ENCODE measurements around the gene MTMR3.

MTMR3 gene

DNA sequence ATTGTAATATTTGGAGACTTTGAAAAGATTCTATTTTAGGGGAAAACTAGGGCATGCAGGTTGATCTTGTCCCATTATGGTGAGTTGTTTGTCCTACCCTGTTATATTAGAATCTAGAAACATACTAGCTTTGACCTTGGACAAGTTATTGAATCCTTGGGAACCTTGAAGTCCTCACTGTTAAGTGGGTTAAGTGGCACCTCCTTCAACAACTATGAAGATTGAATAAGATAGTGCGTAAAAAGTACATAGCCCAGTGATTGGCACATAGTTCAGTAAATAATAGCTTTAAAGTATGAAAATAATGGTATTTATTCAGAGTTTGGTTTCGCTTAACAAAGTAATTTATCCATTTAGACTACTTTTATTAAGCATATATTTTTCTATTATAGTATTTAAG, 51.6 kb downstream of the MTMR3 start:
- H3K4me1 ChIP-seq, result peaks cover 0 to 5% (median 0%) of the 10 kb centered on the region in 10 experiments; a peak in 2 of 20 replicates
- H3K9me3 ChIP-seq (replicated peaks in 1 of 11), result peaks cover 17 to 26% (median 25%) of the 10 kb centered on the region in 11 experiments
- no peak for TF ChIP-seq Cebpa-rat (IDR thresholded peaks at IDR 0.05)
- H3K9ac ChIP-seq, result no peak overlapping the region
- no peaks in the 10 kb centered on the region for H3K27me3 ChIP-seq
- H3K4me2 ChIP-seq, result no peak overlapping the region
- no peak overlapping the region for H3K4me3 ChIP-seq
- peaks cover 5 to 96% (median 36%) of the 10 kb centered on the region in 11 experiments; a peak in 13 of 22 replicates for H4K20me1 ChIP-seq
- H3K27ac ChIP-seq, result no peak overlapping the region
- H3K36me3 ChIP-seq, result peaks cover 0 to 21% (median 11%) of the 10 kb centered on the region in 11 experiments; a peak in 16 of 22 replicates

DNA sequence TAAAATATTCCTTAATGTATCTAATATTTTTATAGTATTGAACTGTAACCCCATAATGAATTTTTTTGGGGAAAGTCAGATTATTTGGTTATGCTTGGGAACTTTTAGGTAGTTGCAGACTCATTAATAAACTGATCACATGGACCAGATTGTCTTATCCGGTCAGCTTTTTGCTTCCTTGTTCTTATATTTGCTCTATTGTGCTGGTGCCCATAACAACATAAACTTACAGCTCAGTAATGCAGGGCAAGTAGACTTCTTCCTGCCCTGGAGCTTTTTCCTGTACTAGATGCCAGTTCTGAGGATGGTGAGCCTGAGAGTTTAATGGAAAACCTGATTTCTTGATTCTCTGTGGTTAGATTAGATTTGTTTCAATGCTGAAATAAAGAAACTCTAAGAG, 53.2 kb downstream of the MTMR3 start:
- H3K4me3 ChIP-seq, result no peak overlapping the region
- no peaks in the 10 kb centered on the region for H3K27me3 ChIP-seq
- peaks cover 8 to 35% (median 26%) of the 10 kb centered on the region in 11 experiments; a peak in 19 of 22 replicates for H3K36me3 ChIP-seq
- peaks cover 32 to 42% (median 41%) of the 10 kb centered on the region in 11 experiments for H3K9me3 ChIP-seq (replicated peaks in 1 of 11)
- no peak for TF ChIP-seq Cebpa-rat (IDR thresholded peaks at IDR 0.05)
- no peak overlapping the region for H3K4me2 ChIP-seq
- H3K27ac ChIP-seq, result no peak overlapping the region
- H3K9ac ChIP-seq, result no peak overlapping the region
- peaks cover 5 to 89% (median 21%) of the 10 kb centered on the region in 11 experiments; a peak in 13 of 22 replicates for H4K20me1 ChIP-seq
- H3K4me1 ChIP-seq, result peaks cover 0 to 5% (median 0%) of the 10 kb centered on the region in 10 experiments; a peak in 2 of 20 replicates

DNA sequence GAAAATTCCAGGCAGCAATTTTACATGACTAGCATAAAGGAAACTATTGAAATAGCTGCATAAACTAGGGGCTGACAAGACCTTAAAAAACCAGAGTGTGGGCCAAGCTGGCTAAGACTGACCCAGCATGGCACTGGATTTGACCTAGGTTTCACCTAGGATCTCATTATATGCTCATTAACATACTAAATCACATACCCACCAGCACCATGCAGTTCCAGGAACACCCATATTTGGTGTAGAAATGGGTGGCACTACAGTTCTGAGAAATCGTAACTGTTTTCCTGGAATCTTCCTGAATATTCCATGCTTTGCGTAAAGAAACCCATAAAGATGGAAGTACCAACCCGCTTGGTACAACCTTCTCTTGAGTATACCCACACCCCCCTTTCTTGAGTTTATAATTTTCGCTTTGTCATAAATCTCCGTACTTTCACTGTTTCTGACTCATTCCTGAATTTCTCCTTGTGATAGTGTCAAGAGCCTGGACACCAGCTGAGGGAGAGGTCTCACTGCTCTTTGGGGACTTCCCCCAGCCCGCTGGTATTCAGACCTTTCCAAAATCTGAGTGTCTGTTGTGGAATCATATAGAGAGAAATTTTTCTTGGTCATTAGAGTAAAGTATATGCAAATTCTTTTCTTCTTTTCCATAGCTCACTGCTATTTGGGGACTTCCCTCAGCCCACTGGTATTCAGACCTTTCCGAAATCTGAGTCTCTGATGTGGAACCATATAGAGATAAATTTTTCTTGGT, 55.1 kb downstream of the MTMR3 start:
- Histone ChIP-seq H3K27me3 (no peaks in the 10 kb centered on the region), H3K4me2 (no peak overlapping the region; a peak in 1 of 22 replicates), H3K9ac (no peak overlapping the region), H3K9me3 (replicated peaks in 1 of 11) (peaks cover 49 to 59% (median 57%) of the 10 kb centered on the region in 11 experiments), H3K4me3 (no peak overlapping the region), H3K27ac (no peak overlapping the region), H3K4me1 (peaks cover 0 to 5% (median 0%) of the 10 kb centered on the region in 10 experiments; a peak in 1 of 20 replicates), H4K20me1 (peaks cover 5 to 72% (median 11%) of the 10 kb centered on the region in 11 experiments; a peak in 10 of 22 replicates), H3K36me3 (peaks cover 17 to 46% (median 32%) of the 10 kb centered on the region in 11 experiments; a peak in 21 of 22 replicates)
- TF ChIP-seq Cebpa-rat (IDR thresholded peaks at IDR 0.05), result no peak

DNA sequence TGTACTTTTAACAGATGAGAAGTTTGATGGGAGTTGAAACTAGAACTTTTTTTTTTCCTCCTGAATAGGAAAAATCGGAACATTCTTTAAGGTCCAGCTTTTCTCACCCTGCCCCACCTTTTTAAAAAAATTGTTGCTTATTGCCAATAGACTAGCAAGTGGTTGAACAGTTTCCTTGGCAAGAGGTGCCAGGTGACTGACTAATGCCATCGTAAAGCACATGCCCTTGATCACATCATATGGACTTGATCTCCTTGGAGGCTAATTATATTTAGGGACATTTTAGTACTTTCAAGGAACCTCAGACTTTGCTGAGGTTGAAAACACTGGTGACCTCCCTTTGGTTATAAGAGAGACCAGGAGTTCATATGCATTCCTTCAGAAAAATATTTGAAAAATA, 57.6 kb downstream of the MTMR3 start:
- TF ChIP-seq Cebpa-rat (IDR thresholded peaks at IDR 0.05), result no peak
- H4K20me1 ChIP-seq, result peaks cover 8 to 67% (median 16%) of the 10 kb centered on the region in 11 experiments; a peak in 19 of 22 replicates
- no peak overlapping the region for H3K9ac ChIP-seq
- H3K27me3 ChIP-seq, result no peaks in the 10 kb centered on the region
- peaks cover 0 to 5% (median 0%) of the 10 kb centered on the region in 10 experiments; a peak in 1 of 20 replicates for H3K4me1 ChIP-seq
- H3K27ac ChIP-seq, result no peak overlapping the region
- H3K9me3 ChIP-seq (replicated peaks in 1 of 11), result peaks cover 49 to 59% (median 57%) of the 10 kb centered on the region in 11 experiments
- no peak overlapping the region for H3K4me3 ChIP-seq
- no peak overlapping the region for H3K4me2 ChIP-seq
- peaks cover 17 to 46% (median 32%) of the 10 kb centered on the region in 11 experiments; a peak in 21 of 22 replicates for H3K36me3 ChIP-seq

DNA sequence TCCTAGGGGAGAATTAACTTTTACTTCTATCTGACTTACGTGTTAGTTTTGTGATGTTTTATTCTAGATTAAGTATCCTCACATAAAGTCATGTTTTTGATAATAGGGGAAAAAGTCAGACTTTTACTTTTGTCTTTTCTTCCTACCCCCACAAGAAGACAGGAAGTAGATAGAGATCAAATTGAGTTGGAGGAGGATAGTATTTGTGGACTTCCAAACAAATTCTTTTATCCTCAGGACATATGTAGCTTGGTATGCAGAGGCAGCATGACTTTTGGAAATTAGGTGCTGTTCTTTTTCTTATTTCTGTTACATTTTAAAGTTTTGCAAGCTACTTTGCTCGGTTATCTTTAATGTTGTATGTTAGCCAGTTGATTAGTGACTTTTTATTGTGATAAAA, 61.4 kb downstream of the MTMR3 start:
- H3K36me3 ChIP-seq, result peaks cover 12 to 30% (median 20%) of the 10 kb centered on the region in 11 experiments; a peak in 21 of 22 replicates
- no peak overlapping the region for H3K4me2 ChIP-seq
- H3K27ac ChIP-seq, result no peak overlapping the region
- no peak overlapping the region for H3K4me3 ChIP-seq
- no peaks in the 10 kb centered on the region for H3K4me1 ChIP-seq
- H4K20me1 ChIP-seq, result peaks cover 26 to 68% (median 47%) of the 10 kb centered on the region in 11 experiments; a peak in 21 of 22 replicates
- H3K27me3 ChIP-seq, result no peaks in the 10 kb centered on the region
- peaks cover 32 to 37% (median 35%) of the 10 kb centered on the region in 11 experiments for H3K9me3 ChIP-seq (replicated peaks in 1 of 11)
- H3K9ac ChIP-seq, result no peak overlapping the region
- TF ChIP-seq Cebpa-rat (IDR thresholded peaks at IDR 0.05), result no peak

DNA sequence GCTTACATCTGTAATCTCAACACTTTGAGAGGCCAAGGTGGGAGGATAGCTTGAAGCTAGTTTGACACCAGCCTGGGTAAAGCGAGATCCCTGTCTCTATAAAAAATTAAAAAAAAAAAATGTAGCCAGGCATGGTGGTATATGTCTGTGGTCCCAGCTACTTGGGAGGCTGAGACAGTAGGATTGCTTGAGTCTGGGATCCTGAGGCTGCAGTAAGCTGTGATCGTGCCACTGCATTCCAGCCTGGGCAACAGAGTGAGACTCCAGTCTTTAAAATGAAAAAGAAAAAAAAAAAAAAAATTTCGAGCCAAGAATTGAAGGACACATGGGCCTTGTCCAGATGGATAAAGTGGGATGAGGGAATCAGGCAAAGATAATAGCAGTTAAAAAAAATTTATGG, 62.5 kb downstream of the MTMR3 start:
- no peak overlapping the region for H3K4me2 ChIP-seq
- peaks cover 6 to 19% (median 11%) of the 10 kb centered on the region in 11 experiments; a peak in 16 of 22 replicates for H3K36me3 ChIP-seq
- no peaks in the 10 kb centered on the region for H3K27me3 ChIP-seq
- H4K20me1 ChIP-seq, result peaks cover 32 to 79% (median 57%) of the 10 kb centered on the region in 11 experiments; a peak in 21 of 22 replicates
- peaks cover 21 to 26% (median 24%) of the 10 kb centered on the region in 11 experiments for H3K9me3 ChIP-seq (replicated peaks in 1 of 11)
- no peak overlapping the region for H3K4me3 ChIP-seq
- H3K9ac ChIP-seq, result no peak overlapping the region
- H3K27ac ChIP-seq, result no peak overlapping the region
- no peak for TF ChIP-seq Cebpa-rat (IDR thresholded peaks at IDR 0.05)
- no peaks in the 10 kb centered on the region for H3K4me1 ChIP-seq

DNA sequence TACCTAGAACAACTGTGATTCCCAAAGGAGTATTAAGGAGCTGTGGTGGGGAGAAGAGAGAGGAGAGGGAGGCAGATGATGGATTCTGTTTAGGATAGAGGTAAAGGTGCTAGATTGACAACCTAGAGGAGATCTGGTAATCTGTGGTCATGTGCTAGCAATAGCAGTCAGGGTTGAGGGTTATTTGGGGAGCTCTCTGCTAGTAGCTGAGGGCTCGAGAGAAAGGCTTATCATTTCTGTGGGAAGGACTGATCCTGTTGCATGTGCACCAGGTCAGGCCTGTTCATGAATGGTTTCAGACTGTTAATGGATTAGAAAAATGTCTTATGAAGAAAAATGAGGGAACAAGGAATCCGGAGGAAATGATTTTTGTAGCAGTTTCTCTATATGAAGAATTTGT, 63.2 kb downstream of the MTMR3 start:
- H3K9me3 ChIP-seq (replicated peaks in 1 of 11), result peaks cover 13 to 18% (median 16%) of the 10 kb centered on the region in 11 experiments
- H3K4me1 ChIP-seq, result no peaks in the 10 kb centered on the region
- no peak overlapping the region for H3K4me3 ChIP-seq
- no peak overlapping the region for H3K9ac ChIP-seq
- no peaks in the 10 kb centered on the region for H3K27me3 ChIP-seq
- no peak overlapping the region for H3K27ac ChIP-seq
- TF ChIP-seq Cebpa-rat (IDR thresholded peaks at IDR 0.05), result no peak
- no peak overlapping the region for H3K4me2 ChIP-seq
- peaks cover 40 to 81% (median 65%) of the 10 kb centered on the region in 11 experiments; a peak in 21 of 22 replicates for H4K20me1 ChIP-seq
- H3K36me3 ChIP-seq, result peaks cover 0 to 11% (median 6%) of the 10 kb centered on the region in 11 experiments; a peak in 12 of 22 replicates

DNA sequence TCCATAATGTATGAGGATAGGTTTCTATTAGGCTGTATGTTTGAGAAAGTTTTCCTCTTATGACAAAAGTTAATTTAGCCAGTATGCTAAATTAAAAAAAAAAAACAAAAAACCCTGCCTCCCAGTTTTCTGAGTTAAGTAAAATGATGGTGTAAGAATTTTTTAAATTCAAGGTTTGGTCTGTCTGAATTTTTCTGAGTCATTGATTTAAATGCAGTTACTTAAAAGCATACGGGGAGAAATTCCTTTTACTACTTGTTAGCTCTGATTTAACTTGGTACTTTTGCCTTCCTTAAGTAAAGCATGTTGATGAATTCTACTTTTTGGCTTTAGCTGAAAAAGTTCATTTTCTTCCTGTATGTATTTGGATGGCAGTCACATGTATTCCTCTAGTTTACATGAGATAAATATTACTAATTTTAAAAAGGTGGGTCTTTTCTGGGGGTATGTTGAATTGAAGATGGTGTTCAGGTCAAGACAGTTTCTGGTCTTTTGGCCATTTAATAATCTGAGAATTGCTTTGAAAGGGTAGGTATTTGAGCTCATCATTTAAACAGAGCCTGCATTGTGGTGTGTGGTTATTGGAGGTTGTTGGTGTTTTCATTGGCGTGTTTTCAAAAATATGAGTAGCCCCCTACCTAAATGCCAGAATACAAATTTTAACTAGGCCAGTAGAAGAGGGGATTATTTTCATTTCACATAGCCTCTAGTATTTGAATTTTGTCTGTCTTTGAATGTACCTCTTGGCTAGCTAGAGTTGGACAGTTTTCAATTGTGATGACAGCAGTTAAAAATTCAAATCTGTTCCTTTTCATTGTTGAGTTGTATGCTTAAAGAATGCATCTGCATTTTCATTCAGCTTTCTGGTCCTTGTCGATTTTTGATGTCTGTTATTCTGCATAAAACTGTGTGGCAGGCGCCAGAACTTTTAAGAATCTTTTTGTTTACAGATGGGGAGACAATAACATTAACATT, 64.7 kb downstream of the MTMR3 start:
- no peak overlapping the region for H3K9ac ChIP-seq
- TF ChIP-seq Cebpa-rat (IDR thresholded peaks at IDR 0.05), result no peak
- H3K9me3 ChIP-seq (replicated peaks in 1 of 11), result peaks cover 0 to 3% (median 1%) of the 10 kb centered on the region in 11 experiments; a peak in 9 of 22 replicates
- no peak overlapping the region for H3K27ac ChIP-seq
- H3K36me3 ChIP-seq, result no peaks in the 10 kb centered on the region
- H3K27me3 ChIP-seq, result no peaks in the 10 kb centered on the region
- peaks cover 46 to 94% (median 80%) of the 10 kb centered on the region in 11 experiments; a peak in 21 of 22 replicates for H4K20me1 ChIP-seq
- no peak overlapping the region for H3K4me3 ChIP-seq
- no peak overlapping the region for H3K4me2 ChIP-seq
- H3K4me1 ChIP-seq, result peaks cover 0 to 6% (median 0%) of the 10 kb centered on the region in 10 experiments; a peak in 2 of 20 replicates
